GM12878 (cell line): Measurements from ENCODE around the gene IL27RA. TPM values are rescaled to one million over a fixed set of nuclear protein-coding genes. Genes with fewer than 3 reads are reported as not detected.

Experiments used
- ATAC-seq: fragments of 200-7000 bp; cut with Tn5 transposase; 3 replicates; pipeline ENCODE4 v1.9.1; 2020; ENCODE audit warnings: mild to moderate bottlenecking, moderate library complexity
- BruUV-seq: library from RNA; stranded (reverse); fragments of 400-500 nt; replicated peaks from 2 replicates; lab custom pipeline; 2021; lab: Mats Ljungman, UMichigan
- CTCF ChIA-PET: fragments of 300-600 bp; sonication (Branson Sonifier 250); formaldehyde crosslinking; extraction: SDS; loops from one replicate; lab custom pipeline; 2021; ENCODE audit warnings: inconsistent platforms; lab: Yijun Ruan, JAX
- POLR2A ChIA-PET: fragments of 350-600 bp; formaldehyde crosslinking; extraction: SDS; loops from one replicate; lab custom pipeline; 2021; ENCODE audit warnings: inconsistent platforms; lab: Charles Lee
- RAD21 ChIA-PET: fragments of 300-600 bp; sonication (Branson Sonifier 250); formaldehyde crosslinking; loops from one replicate; lab custom pipeline; 2023; ENCODE audit warnings: antibody characterized with exemption; ENCODE audit not compliant: unreplicated experiment; lab: Charles Lee
- SMC1A ChIA-PET: fragments of 300-600 bp; sonication (Branson Sonifier 250); formaldehyde crosslinking; loops from one replicate; lab custom pipeline; 2023; ENCODE audit not compliant: unreplicated experiment, uncharacterized antibody; lab: Charles Lee
- DNase-seq: peaks from one replicate; pipeline ENCODE4 v3.0.0-alpha.2; 2011; ENCODE audit warnings: low read depth, low spot score
- FAIRE-seq: peaks from 3 replicates; lab custom pipeline; 2011; peaks lifted over from hg19 to GRCh38; lab: Jason Lieb, UNC
- H2AFZ ChIP-seq: 2 replicates; pipeline ENCODE4 v1.6.0; 2011; ENCODE audit warnings: low read depth, low read length, control low read depth; ENCODE audit not compliant: control insufficient read depth
- H3K27ac ChIP-seq: 2 replicates; pipeline ENCODE4 v1.5.1; 2011; ENCODE audit warnings: control low read depth; ENCODE audit not compliant: control insufficient read depth, insufficient read depth
- H3K27me3 ChIP-seq, 2 experiments: replicated peaks in 1 of 2; 2 replicates each; pipeline versions ENCODE4 v1.6.0 to v1.6.1; 2011; ENCODE audit warnings: low read length in 1 of 2; ENCODE audit not compliant: control insufficient read depth in 2 of 2, insufficient read depth in 2 of 2
- H3K36me3 ChIP-seq, 2 experiments: 2 replicates each; pipeline ENCODE4 v1.5.1; 2011; ENCODE audit warnings: low read length in 1 of 2; ENCODE audit not compliant: control insufficient read depth in 2 of 2, insufficient read depth in 2 of 2
- H3K4me1 ChIP-seq: 2 replicates; pipeline ENCODE4 v1.6.1; 2011; ENCODE audit warnings: mild to moderate bottlenecking, low read length, moderate library complexity, mixed read lengths; ENCODE audit not compliant: control insufficient read depth, insufficient read depth
- H3K4me2 ChIP-seq: 2 replicates; pipeline ENCODE4 v1.6.0; 2011; ENCODE audit warnings: control low read depth; ENCODE audit not compliant: control insufficient read depth, insufficient read depth
- H3K4me3 ChIP-seq: fragments of 200-600 bp; sonication (generic); 2 replicates; pipeline ENCODE4 v1.5.1; 2016
- H3K79me2 ChIP-seq: 2 replicates; pipeline ENCODE4 v1.6.0; 2011; ENCODE audit warnings: low read length; ENCODE audit not compliant: control insufficient read depth, insufficient read depth
- H3K9ac ChIP-seq: 2 replicates; pipeline ENCODE4 v1.8.0; 2011; ENCODE audit warnings: low read length, control low read depth, mixed read lengths; ENCODE audit not compliant: control insufficient read depth, insufficient read depth
- H3K9me3 ChIP-seq: replicated peaks from 3 replicates; pipeline ENCODE4 v1.5.1; 2011; ENCODE audit warnings: mild to moderate bottlenecking, low read length; ENCODE audit not compliant: control insufficient read depth, insufficient read depth
- H4K20me1 ChIP-seq: 2 replicates; pipeline ENCODE4 v1.6.0; 2011; ENCODE audit not compliant: control insufficient read depth, insufficient read depth
- CHD1 ChIP-seq: IDR thresholded peaks from 2 replicates; pipeline ENCODE4 v1.6.1; 2012; ENCODE audit warnings: low read depth, low read length, improper control_type of control experiment
- GATAD2B ChIP-seq: fragments of 450-650 bp; conservative IDR thresholded peaks from 2 replicates; pipeline ENCODE4 v1.6.1; 2017; ENCODE audit warnings: low read depth, mild to moderate bottlenecking, moderate library complexity
- MLLT1 ChIP-seq: fragments of 450-650 bp; IDR thresholded peaks from 2 replicates; pipeline ENCODE4 v1.6.1; 2016; ENCODE audit warnings: mild to moderate bottlenecking
- MTA3 ChIP-seq: IDR thresholded peaks from 2 replicates; pipeline ENCODE4 v1.6.1; 2012; ENCODE audit warnings: low read length, inconsistent platforms, borderline replicate concordance
- PKNOX1 ChIP-seq: fragments of 450-650 bp; IDR thresholded peaks from 2 replicates; pipeline ENCODE4 v1.6.1; 2016; ENCODE audit warnings: mild to moderate bottlenecking
- RCOR1 ChIP-seq: conservative IDR thresholded peaks from 2 replicates; pipeline ENCODE4 v1.6.1; 2012; ENCODE audit warnings: low read depth, low read length, improper control_type of control experiment
- REST ChIP-seq: IDR thresholded peaks from 2 replicates; pipeline ENCODE4 v1.6.1; 2012; ENCODE audit warnings: mild to moderate bottlenecking, low read depth, low read length
- ZBED1 ChIP-seq: IDR thresholded peaks from 2 replicates; pipeline ENCODE4 v1.6.1; 2016; ENCODE audit warnings: borderline replicate concordance
- WGBS: methylation state at CpG from one replicate; pipeline ENCODE4 v1.1.6; 2016; ENCODE audit warnings: low lambda C conversion rate; ENCODE audit not compliant: insufficient replicate concordance, insufficient coverage; ENCODE audit errors: missing lambda C conversion rate; 5-methylcytosine and 5-hydroxymethylcytosine counted together
- in situ Hi-C: fragments of 300-500 bp; cut with MboI; formaldehyde crosslinking; loops from 9 replicates; pipeline ENCODE4 v1.14.3; 2018; ENCODE audit warnings: mixed read lengths
- intact Hi-C: fragments of 100-400 bp; cut with micrococcal nuclease; formaldehyde crosslinking; loops from one replicate; pipeline ENCODE4 v1.14.2; 2022; ENCODE audit not compliant: unreplicated experiment
- polyA plus RNA-seq, 11 experiments: library from polyadenylated mRNA; depleted of rRNA in 4 of 11; unstranded in 6 of 11; stranded (reverse) in 5 of 11; fragments of >200 nt; fragmentation: Nextera tagmentation in 4 of 11; fragmentation: Illumina TruSeq in 1 of 11; extraction: Ambion mirVana in 4 of 11; extraction: Trizol in 1 of 11; gene quantifications; 1 replicate in 1 of 11; 2 replicates in 10 of 11; pipeline versions ENCODE4 v1.2.1 to v1.2.3, GENCODE V29; 2011 to 2016; ENCODE audit warnings: inconsistent platforms in 2 of 11, missing spikeins in 2 of 11, low read depth in 1 of 11
- total RNA-seq, 4 experiments: library from RNA; depleted of rRNA in 3 of 4; stranded (reverse); fragments of >200 nt in 3 of 4; fragmentation: Illumina TruSeq in 1 of 4; extraction: Trizol in 1 of 4; gene quantifications; 2 replicates each; pipeline versions ENCODE4 v1.2.1 to v1.2.3, GENCODE V29; 2013 to 2021

Gene IL27RA
- total and polyA plus RNA-seq, 10 of the 15 experiments (the other 5 are each of a cell fraction or from before 2014, with no cell fraction given) = 8.4 to 63.5 (median 41.2) TPM

- TF ChIP-seq REST = no peak
- TF ChIP-seq RCOR1 = no peak
- TF ChIP-seq MLLT1 = no peak
- no peak for TF ChIP-seq CHD1
- no peak for TF ChIP-seq MTA3
- TF ChIP-seq, all 136 proteins: peak for 0
These were observed 69.5 kb downstream of the IL27RA start (continued) for GRCh38 chr19:14101003-14101545.

GRCh38 chr19:14102102-14102696 is 70.6 kb downstream of the IL27RA start:
- Histone ChIP-seq H3K9ac (no peak overlapping the region), H3K79me2 (no peaks in the 10 kb centered on the region), H3K4me2 (no peak overlapping the region), H2AFZ (no peak overlapping the region), H3K9me3 (no peaks in the 10 kb centered on the region), H4K20me1 (no peaks in the 10 kb centered on the region), H3K4me1 (no peaks in the 10 kb centered on the region), H3K27me3 (no peaks in the 10 kb centered on the region), H3K36me3 (peaks cover 6 to 14% of the 10 kb centered on the region in 2 experiments), H3K27ac (no peak overlapping the region), H3K4me3 (no peak overlapping the region)
- peak; percentile 23 for FAIRE-seq
- no peak for DNase-seq
- CTCF ChIA-PET = interaction anchor here (2.2 kb wide), 1 partner anchor 12 kb away, joined by 12 read pairs; no protein-coding TSS in a partner anchor
- RAD21 ChIA-PET = no interaction called here
- in situ Hi-C loops = no loop called here
- ATAC-seq = no peak
- intact Hi-C loops = no loop called here
- BruUV-seq = no TSS peak
- TF ChIP-seq GATAD2B (no peak), PKNOX1 (no peak), ZBED1 (no peak), MLLT1 (no peak)
- POLR2A ChIA-PET = no interaction called here
- SMC1A ChIA-PET = interaction anchor here (0.7 kb wide), 1 partner anchor 289 kb away, joined by 3 read pairs; no protein-coding TSS in a partner anchor
- WGBS = 92% methylated on average over 11 of the region's 11 CpGs
